Ramos (cell line): Measurements from ENCODE around the gene KLF6.

ENCODE experiments used
- in situ Hi-C: fragments of 300-500 bp; cut with MboI; formaldehyde crosslinking; loops from one replicate; pipeline ENCODE4 v1.14.3; 2022; ENCODE audit warnings: low sequenced_read_pairs; ENCODE audit not compliant: unreplicated experiment

The KLF6 gene

DNA sequence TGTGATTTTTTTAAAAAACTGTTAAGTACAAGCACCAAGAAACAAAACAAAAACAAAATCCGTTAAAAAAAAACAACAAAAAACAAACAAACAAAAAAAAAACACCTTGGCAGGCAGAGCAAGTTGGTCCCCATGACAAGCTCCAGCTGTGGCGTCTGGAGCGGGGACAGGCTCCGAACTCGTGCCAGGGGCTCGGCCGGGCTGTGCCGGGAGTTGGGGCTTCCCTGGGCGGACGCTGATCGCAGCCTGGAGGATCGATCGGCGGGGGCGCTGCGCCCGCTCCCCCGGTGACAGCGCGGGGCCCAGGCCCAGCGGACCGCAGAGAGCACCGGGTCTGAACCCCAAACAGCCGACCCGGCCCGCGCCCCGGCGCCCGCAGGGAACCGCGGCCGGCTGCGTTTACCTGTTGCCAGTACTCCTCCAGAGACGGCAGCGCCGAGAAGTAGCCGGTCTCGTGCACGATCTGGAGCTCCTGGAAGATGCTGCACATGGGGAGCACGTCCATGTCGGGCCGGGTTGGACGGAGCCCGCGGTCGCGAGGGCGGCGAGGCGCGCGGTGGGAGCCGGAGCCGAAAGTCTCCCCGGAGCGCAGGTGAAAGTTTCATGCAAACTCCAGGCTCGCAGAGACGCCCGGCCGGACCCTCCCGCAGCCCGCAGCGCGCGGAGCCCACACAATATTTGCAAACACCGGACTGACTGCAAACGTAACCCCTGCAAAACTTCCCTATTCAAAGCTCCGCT is at the start of gene KLF6:
TSS of gene KLF6 (minus strand) at position 700 of the 741 bp plus-strand sequence. CDS start at position 505, 195 bp downstream.
- in situ Hi-C loops, result loop anchor here (10.0 kb wide), 1 partner anchor 160 kb away; no protein-coding TSS in a partner anchor

DNA sequence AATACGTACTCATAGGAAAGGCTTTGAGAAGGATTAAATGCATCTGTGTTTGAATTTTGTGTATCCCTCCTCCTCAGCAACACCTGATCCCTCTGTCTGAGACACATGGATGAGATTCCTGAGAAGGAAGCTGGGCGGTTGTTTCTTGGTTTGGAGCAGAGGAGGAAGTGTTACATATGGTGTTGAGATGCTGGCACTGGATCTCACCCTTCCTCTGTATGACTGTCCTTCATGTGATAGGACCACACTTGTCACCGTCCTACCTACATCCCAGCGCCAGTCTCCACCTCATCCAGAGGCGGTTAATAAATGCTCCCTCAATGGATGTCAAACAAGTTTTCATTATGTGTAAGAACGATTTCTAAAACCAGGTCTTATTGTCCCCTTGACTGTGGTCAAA is 49.4 kb upstream of the KLF6 start:
- in situ Hi-C loops, result no loop called here

DNA sequence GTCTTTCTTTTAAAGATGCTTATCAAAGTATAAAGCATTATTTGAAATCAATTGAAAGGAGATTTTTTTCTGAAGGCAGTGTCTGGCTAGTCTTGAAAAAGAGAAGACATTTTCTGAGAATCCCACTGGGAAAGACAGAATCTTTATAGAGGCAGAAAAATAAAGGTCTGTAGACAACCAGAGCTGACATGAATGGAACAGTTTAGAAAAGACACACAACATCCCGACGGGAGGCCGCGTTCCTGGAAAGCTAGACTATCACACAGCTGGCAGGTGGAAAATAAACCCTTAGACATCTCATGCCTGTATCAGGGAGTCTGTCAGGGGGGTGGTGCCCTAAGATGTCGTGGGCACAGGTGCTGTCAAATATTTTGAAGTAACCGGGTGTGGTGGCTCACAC is 48.0 kb upstream of the KLF6 start:
- in situ Hi-C loops, result no loop called here

DNA sequence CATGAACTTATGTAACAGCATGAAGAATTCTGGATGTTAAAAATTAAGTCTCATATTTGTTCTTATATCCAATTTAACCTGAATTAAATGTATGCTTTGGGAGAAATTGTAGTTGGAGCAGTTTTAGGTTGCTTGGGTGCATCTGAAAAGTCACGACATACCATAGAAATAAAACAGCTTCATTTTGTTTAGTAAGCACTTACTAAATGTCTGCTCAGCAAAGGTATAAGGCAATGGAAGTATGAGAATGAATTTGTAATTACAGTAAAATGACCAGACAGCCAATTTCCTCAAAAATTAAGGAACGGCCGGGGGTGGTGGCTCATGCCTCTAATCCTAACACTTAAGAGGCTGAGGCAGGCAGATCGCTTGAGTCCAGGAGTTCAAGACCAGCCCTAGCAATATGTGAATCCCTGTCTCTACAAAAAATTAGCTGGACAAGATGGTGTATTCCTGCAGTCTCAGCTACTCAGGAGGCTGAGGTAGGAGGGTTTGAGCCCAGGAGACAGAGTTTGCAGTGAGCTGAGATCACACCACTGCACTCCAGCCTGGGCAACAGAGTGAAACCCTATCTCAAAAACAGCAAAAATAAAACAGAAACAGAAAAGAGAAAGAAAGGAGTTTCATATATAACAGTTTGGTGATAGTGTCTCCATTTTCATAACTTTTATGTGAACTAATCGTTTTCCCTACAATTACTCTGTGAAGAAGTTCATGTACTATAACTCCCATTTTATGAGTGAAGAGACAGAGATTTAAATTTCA is 47.2 kb upstream of the KLF6 start:
- in situ Hi-C loops, result no loop called here

DNA sequence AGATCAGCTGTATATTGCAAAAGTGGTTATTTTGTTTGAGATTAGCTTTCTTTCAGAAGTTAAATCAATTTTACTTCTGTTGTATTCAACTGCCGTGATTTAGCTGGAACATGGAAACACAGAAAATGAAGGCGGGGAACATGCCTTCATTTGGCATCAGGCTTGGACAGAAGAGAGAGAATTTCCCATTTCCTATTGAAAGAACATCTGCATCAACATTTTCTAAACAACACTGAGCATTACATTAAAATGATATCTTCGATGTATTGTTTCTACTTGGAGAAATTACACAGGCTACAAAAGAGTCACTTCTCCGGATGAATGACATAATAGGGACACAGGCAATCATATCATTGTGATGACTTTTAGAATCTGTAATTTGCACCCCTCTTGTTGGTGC is 46.6 kb upstream of the KLF6 start:
- in situ Hi-C loops, result no loop called here

DNA sequence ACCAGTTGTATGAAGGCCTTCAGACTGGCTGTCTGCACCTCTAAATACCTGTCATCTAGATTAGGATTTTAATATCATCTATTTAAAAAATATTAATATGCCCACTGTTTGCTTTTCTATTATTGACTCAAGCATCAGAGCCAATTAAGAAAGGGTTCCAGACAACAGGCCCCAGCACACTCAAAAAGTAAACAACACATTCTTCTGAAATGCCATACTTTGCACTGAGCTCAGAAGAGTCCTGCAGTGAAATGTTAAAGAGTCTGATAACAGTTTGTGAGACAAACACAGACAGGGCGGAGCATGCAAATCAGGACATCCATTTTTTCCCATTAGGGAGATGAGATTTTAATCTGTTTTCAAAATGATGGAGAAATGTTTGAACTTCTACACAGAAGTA is 45.9 kb upstream of the KLF6 start:
- in situ Hi-C loops, result no loop called here

DNA sequence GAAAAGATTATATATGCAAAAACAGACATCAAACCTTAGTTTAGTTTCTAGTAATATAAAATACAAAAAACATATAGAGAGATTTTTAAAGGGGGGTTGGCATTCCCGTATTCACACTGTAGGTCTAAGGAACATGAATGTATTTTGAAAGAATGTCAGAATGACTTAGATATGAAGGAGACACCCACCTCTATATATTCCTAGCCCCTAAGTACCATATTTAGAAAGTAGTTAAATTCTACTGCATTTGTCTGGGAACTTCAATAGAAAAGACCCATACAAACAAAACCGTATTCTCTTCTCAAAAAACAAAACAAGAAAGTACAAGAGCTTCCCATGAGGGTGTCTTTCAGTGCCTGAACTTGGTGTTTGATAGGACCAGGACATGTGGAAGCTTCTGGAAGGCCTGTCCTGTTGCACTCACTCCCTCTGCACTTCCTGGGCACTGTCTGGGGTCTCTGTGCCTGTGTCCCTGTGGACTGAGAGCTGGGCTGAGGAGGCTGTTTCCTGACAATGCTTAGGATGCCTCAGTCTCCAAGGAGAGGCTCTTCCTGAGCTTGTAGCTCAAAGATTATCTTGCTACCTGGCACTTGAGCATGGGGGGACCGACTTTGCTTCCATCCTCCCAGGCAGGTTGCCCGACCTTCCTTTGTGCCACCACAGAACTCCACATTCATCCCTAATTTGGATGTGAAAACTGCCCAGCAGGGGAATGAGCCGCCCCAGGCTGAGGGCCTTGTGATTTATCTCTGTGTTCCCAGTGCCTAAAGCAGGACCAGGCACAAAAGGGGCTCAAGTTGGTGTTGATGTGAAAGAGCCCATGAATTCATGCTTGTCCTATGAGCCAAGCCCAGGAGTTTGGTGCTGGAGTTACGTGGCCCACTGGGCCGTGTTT is 44.4 kb upstream of the KLF6 start:
- in situ Hi-C loops, result no loop called here

DNA sequence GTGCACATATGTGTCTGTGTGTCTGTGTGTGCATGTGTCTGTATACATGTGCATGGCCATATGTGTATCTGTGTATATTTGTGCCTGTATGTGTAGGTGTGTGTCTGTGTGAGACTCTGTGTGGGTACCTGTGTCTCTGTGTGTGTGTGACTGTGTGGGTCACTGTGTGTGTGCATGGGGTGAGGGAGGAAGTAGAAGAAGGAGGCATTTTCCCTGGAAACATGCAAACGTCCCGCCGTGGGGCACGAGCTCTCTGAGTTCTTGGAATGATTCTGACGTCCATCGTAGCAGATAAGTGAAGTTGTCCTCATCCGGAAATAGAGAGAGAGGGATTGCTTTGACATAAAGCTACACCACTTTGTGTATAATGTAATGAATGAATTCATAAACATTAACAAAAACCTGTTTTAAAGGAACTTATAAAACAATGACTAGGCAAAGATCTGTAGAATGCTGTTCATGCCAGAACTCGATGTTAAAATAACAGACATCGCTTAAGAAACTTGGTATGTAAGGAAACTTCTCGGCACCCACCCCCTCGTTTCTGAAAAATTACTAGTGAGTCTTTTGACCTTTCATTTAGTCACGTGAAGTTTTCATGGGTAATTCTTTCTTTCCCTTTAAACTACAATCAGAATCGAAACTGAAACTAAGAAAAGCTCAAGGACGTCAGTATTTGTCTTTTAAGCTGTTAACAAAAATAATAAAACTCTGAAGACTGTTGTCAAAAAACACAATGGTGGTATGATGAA is 43.6 kb upstream of the KLF6 start:
- in situ Hi-C loops, result no loop called here

DNA sequence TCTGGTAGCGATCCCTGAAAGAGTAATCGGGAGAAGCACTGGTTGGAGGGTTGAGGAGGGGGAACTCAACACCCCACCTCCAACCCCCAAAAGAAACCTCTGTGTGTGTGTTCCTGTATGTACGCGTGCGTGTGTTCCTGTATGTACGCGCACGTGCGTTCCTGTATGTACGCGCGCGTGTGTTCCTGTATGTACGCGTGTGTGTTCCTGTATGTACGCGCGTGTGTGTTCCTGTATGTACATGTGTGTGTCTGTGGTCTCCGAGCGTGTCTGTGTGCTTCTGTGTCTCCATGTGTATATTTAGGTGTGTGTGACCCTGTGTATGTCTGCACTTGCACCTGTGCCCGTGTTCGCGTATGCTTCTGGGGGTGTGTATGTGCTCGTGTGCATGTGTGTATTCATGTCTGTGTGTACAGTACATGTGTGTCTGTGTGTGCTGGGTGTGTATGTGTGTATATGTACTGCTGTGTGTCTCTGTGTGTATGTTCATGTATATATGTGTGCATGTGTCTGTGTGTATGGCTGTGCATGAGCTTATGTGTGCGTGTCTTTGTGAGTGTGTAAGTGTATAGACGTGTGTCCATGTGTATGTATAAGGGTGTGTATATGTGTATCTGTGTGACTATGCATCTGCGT is 42.9 kb upstream of the KLF6 start:
- in situ Hi-C loops, result no loop called here

DNA sequence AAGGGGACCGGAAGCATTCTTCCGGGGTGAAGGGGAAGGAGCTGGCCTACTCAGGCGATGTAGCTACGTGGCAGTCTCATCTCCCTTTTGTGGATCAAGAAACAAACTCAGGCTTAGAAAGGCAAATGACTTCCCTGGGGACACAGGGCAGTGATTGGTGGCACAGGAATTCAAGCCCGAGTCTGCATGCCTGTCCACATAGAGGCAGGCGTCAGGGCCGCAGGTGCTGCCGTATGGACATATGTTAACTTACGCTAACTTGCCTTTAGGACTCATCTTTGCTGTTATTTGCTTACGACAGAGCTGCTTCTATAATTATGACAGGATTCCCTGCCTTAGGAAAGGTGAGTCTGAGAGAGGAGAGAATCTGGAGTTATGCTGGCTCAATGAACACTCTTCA is 42.3 kb upstream of the KLF6 start:
- in situ Hi-C loops, result no loop called here

DNA sequence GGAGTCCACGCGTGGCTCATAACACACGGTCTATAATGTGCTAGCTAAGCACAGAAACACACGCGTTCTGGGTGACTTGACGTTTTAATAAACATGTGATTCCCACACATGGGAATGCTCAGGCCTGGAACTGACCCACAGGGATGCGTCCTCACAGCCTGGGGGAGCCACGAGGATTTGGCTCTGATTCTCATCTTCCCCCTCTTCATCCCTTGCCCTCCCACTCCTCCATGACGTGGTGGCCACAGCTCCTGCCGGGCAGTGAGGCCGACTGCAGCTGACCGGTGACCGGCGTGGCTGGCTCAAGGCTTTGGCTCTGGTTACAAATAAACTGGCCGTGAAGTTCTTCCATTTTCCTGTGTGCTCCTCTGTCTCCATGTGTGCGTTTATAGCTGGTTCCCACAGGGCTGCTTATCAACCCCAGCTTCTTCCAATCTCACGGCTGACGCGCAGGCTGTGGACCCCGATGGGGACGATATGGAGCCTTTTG is 40.9 kb upstream of the KLF6 start:
- in situ Hi-C loops, result no loop called here

DNA sequence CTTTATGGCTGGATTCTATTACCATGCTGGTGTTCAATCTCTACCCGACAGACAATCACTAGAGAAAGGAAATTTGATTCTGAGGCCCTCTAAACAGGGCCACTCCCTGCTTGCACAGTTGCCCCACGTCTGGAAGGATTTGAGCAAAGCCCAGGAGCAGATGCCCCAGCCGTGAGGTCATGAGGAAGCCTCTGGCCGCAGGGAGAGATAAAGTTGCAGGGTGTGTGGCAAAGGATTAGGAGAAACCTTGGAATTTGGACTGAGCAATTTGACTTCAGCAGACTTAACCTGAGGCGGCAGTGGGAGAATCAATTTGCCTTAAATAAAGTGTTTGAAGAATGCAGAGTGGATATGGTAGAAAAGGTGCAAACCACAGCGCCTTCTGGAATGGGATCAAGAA is 40.2 kb upstream of the KLF6 start:
- in situ Hi-C loops, result no loop called here

DNA sequence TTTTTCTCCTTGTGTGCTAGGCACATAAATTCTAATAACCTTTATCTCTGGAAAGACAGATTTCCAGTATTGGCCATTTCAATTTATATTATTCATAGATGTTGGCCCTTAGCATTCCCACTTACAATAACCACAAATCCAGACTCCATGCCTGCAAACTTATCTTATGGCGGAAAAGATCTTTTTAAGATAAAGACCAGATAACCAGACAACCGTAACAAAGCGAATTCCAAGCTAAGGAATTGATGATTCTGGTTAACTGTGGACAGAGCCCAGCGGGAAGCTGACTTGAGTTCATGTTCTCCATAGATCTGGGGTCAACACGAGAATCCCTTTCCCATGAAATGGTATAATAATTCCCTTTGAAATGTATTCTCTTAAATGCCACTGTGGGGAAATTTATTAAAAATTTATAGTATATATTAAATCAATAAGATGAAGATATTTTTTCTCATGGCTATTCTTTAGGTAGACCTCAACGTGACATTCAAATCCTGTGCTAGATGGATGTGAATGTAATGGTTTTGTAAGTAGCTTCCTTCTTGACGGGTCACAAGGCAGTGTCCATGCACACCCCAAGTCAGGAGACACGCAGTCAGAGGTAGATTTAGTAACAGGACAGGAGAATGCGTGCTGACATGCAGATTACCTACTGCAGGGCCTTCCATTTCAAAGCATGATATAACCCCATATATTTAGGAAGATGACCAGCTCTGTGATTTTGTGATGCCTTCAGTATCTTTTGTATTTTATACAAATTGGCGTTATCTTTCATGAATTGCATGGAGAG is 37.7 kb upstream of the KLF6 start:
- in situ Hi-C loops, result no loop called here

DNA sequence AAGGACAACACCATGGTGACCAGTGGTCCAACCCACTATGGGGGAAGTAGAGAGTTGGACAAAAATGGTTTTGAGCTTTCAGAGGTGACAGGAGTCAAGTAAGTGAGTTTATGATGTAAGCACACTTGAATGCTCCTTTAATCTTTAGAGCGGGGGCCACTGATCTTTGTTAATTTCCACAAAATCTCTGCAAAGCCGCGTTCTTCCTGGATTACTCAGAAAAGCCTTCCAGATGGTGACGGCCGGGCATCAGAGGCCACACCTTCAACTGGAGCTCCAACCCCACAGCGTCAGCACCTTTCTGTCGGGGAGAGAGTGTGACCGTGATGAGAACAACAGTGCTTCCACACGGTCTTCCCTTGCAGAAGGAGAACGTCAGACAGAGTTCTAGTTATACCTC is 35.2 kb upstream of the KLF6 start:
- in situ Hi-C loops, result no loop called here

DNA sequence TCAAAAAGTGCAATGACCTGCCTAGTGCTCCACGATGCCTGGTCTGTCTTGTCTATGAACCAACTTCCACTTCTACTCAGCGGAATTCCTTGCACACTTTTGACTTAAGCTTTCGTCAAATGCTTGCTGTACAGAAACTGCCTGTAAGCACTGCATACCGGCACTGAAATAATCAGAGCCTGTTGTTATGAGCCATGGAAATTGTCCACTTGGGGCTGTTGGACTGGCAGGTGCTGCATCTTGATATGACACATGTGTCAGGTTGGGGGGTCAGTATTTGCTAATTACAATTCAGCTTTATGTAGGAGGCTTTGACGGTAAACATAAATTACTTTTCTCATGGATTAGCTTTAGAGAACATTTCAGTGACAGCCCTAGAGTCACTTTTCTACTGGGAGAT is 32.0 kb upstream of the KLF6 start:
- in situ Hi-C loops, result no loop called here

DNA sequence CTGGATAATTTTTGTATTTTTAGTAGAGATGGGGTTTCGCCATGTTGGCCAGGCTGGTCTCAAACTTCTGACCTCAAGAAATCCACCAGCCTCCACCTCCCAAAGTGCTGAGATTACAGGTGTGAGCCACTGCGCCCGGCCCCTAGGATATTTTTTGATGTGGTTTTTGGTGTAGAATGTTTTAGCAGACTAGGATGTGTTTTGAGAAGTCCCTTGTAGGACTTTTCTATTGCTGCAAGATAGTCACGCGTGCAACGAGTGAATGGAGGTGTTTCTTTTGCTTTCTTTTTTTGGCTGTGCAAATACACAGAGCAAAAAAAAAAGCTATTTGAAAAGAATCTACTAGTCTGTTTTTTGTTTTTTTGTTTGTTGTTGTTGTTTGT is 29.8 kb upstream of the KLF6 start:
- in situ Hi-C loops, result no loop called here

DNA sequence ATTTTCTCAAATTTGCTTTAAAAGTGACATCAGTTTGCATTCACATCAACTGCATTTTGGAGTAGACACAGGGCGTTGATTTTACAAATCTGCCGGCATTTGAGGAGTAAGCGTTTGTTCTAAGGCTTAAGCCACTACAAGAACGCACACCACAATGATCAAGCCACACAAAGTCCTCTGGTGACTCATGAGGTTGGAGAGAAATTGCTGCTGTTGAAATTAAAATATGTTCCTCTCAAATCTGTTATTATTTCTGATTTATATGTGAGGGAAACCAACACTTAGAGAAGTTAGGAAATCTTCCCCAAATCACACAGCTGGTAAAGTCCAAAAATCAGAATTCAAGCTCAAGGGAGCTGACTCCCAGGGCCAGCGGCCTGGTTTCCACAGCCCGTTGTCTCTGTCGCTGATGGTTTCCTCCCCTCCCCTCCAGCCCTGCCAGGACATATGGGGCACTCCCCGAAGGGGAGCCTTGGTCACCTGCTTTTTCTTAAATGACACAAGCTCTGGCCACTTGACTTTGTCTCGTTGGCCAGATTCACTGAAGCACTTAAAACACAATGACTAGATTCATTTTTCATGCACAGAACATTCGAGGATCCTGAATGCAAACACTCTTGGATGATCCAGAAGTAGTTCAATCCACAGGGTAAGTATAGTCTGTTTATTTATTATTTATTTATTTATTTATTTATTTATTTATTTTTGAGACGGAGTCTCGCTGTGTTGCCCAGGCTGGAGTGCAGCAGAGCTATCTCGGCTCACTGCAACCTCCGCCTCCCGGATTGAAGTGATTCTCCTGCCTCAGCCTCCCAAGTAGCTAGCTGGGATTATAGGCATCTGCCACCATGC is 29.2 kb upstream of the KLF6 start:
- in situ Hi-C loops, result no loop called here

DNA sequence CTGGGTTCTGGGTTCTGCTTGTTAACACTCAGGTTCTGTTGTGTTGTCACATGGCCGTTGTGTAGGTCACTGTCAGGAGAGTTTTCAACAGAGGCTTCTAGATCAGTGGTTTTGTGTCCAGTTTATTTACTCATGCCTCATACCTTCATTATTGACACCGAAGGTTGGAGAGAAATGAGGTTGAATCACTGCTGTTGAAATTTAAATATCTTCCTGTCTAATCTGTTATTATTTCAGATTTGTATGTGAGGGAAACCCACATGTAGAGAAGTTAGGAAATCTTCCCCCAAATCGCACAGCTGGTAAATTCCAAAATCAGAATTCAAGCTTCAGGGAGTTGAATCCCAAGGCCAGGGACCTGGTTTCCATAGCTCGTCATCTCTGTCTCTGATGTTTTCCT is 28.3 kb upstream of the KLF6 start:
- in situ Hi-C loops, result no loop called here
